ENCODE results near the gene PDZRN4.

The PDZRN4 gene

DNA sequence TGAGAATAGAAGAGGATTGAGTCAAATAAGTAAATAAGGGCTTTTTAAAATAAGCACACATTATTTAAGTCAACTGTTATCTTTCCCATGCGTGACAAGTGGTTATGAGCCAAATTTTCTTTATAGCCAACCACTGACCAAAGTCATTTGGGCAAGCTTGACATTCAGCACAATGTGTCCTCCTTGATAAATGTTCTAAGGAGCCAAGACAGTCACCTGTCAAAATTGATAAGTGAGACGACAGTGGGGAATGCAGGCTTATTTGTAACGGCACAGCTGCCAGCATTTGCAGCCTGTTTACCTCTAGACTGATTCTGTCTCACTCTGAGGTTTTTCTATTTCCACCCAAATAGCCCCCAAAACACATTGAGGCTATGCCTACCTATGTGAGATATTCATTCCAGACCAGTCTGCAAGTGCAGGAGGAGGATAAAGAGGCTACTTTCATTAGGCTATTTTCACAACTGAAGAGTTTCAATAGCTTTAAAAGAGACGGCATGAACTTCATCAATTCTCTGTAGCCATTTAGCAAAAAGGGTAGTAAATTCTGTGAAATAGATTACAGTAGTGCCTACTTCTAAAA is 339.5 kb downstream of the PDZRN4 start:
- no peak overlapping the region for H4K8ac ChIP-seq (ENCODE audit: low read depth, low read length)
- no peaks in the 10 kb centered on the region for H3K36me3 ChIP-seq (ENCODE audit: control insufficient read depth in 1 of 2, insufficient read depth in 2 of 2, low read length in 2 of 2)
- no peak overlapping the region for H3K23ac ChIP-seq (ENCODE audit: low read length)
- H2BK12ac ChIP-seq (ENCODE audit: low read length), result no peak overlapping the region
- H3K27ac ChIP-seq (ENCODE audit: low read depth, low read length), result no peak overlapping the region
- no peak overlapping the region for H4K12ac ChIP-seq (ENCODE audit: low read depth, low read length)
- H3K9ac ChIP-seq (ENCODE audit: low read length), result no peak overlapping the region
- no peak overlapping the region for H3K14ac ChIP-seq (ENCODE audit: low read length)
- H3K4me1 ChIP-seq (ENCODE audit: control insufficient read depth in 1 of 2, insufficient read depth in 2 of 2, low read length in 2 of 2), result no peaks in the 10 kb centered on the region
- no peak overlapping the region for H3K18ac ChIP-seq (ENCODE audit: low read length)
- no peak overlapping the region for H2AFZ ChIP-seq (ENCODE audit: insufficient read depth, low read length, poor library complexity)
- no peaks in the 10 kb centered on the region for H3K9me3 ChIP-seq (ENCODE audit: insufficient read depth, low read depth, low read length)
- H2BK5ac ChIP-seq (ENCODE audit: low read depth, low read length, poor library complexity), result no peak overlapping the region
- WGBS (ENCODE audit: extremely low coverage, insufficient coverage, insufficient read length), result no CpG with 5 or more reads among the region's 4 CpGs
- H3K27me3 ChIP-seq (ENCODE audit: insufficient read depth, low read length), result no peaks in the 10 kb centered on the region
- no peaks in the 10 kb centered on the region for H3K79me2 ChIP-seq (ENCODE audit: control insufficient read depth, insufficient read depth, low read length, poor library complexity)
- no peak overlapping the region for H3K4me2 ChIP-seq (ENCODE audit: low read length)
- H2AK5ac ChIP-seq (ENCODE audit: low read length), result no peak overlapping the region
- no peaks in the 10 kb centered on the region for H3K79me1 ChIP-seq (ENCODE audit: low read length)
- no peak overlapping the region for H3K4ac ChIP-seq (ENCODE audit: low read depth, low read length)
- H4K91ac ChIP-seq (ENCODE audit: low read depth, low read length), result no peak overlapping the region
- no peak for DNase-seq
- H2BK120ac ChIP-seq (ENCODE audit: insufficient read depth, low read length, poor library complexity), result no peak overlapping the region
- H3K4me3 ChIP-seq (ENCODE audit: low read depth, low read length), result no peak overlapping the region

DNA sequence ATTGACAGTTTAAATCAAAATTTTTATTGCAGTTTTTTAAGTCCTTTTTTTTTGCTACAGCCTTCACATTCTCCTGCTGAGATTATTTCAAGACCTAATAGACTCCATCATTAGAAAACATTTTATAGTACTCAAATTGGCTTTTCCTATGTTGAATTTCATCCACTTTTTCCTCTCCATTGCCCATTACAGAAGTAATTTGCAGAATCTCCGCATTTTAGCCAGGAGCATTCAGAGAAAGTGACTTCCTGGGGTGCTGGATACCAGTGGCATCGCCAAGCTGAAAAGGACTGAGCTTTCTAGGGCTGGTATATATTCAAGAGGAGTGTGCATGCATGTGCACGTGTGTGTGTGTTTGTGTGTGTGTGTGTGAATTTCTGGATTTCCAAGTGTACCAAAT is 340.8 kb downstream of the PDZRN4 start:
- Histone ChIP-seq H3K79me2 (ENCODE audit: control insufficient read depth, insufficient read depth, low read length, poor library complexity) (no peaks in the 10 kb centered on the region), H3K79me1 (ENCODE audit: low read length) (no peaks in the 10 kb centered on the region), H3K27me3 (ENCODE audit: insufficient read depth, low read length) (no peaks in the 10 kb centered on the region), H4K12ac (ENCODE audit: low read depth, low read length) (no peak overlapping the region), H3K27ac (ENCODE audit: low read depth, low read length) (no peak overlapping the region), H3K4me2 (ENCODE audit: low read length) (no peak overlapping the region), H4K8ac (ENCODE audit: low read depth, low read length) (no peak overlapping the region), H2BK5ac (ENCODE audit: low read depth, low read length, poor library complexity) (no peak overlapping the region), H2AFZ (ENCODE audit: insufficient read depth, low read length, poor library complexity) (no peak overlapping the region), H2AK5ac (ENCODE audit: low read length) (no peak overlapping the region), H3K4me3 (ENCODE audit: low read depth, low read length) (no peak overlapping the region), H3K23ac (ENCODE audit: low read length) (no peak overlapping the region), H3K9ac (ENCODE audit: low read length) (no peak overlapping the region), H2BK12ac (ENCODE audit: low read length) (no peak overlapping the region), H3K4me1 (ENCODE audit: control insufficient read depth in 1 of 2, insufficient read depth in 2 of 2, low read length in 2 of 2) (no peaks in the 10 kb centered on the region), H3K18ac (ENCODE audit: low read length) (no peak overlapping the region), H3K4ac (ENCODE audit: low read depth, low read length) (no peak overlapping the region), H3K14ac (ENCODE audit: low read length) (no peak overlapping the region), H3K9me3 (ENCODE audit: insufficient read depth, low read depth, low read length) (no peaks in the 10 kb centered on the region), H4K91ac (ENCODE audit: low read depth, low read length) (no peak overlapping the region), H3K36me3 (ENCODE audit: control insufficient read depth in 1 of 2, insufficient read depth in 2 of 2, low read length in 2 of 2) (no peaks in the 10 kb centered on the region), H2BK120ac (ENCODE audit: insufficient read depth, low read length, poor library complexity) (no peak overlapping the region)
- no CpG with 5 or more reads among the region's 3 CpGs for WGBS (ENCODE audit: extremely low coverage, insufficient coverage, insufficient read length)
- DNase-seq, result no peak

DNA sequence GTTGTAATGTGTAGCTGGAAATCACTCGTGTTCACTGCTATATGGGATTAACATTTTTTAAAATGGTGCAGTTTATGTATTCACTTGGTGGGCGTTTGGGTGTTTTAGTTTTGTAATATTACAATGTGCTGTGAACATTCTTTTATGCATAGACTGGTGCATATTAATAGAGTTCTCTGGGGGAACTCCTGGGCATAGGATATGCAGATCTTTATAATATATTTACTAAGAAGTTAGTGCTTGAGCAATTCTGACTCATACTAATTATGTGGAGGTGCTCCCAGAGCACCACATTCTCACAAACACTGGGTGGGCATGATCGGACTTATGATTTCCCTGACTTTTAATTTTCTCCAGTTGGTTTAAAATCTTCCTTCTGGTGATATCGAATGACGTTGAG is 342.3 kb downstream of the PDZRN4 start:
- Histone ChIP-seq H2BK5ac (ENCODE audit: low read depth, low read length, poor library complexity) (no peak overlapping the region), H4K91ac (ENCODE audit: low read depth, low read length) (no peak overlapping the region), H2AK5ac (ENCODE audit: low read length) (no peak overlapping the region), H3K18ac (ENCODE audit: low read length) (no peak overlapping the region), H3K79me2 (ENCODE audit: control insufficient read depth, insufficient read depth, low read length, poor library complexity) (no peaks in the 10 kb centered on the region), H3K27ac (ENCODE audit: low read depth, low read length) (no peak overlapping the region), H3K27me3 (ENCODE audit: insufficient read depth, low read length) (no peaks in the 10 kb centered on the region), H2AFZ (ENCODE audit: insufficient read depth, low read length, poor library complexity) (no peak overlapping the region), H4K12ac (ENCODE audit: low read depth, low read length) (no peak overlapping the region), H3K14ac (ENCODE audit: low read length) (no peak overlapping the region), H3K23ac (ENCODE audit: low read length) (no peak overlapping the region), H3K4me1 (ENCODE audit: control insufficient read depth in 1 of 2, insufficient read depth in 2 of 2, low read length in 2 of 2) (no peaks in the 10 kb centered on the region), H3K4me3 (ENCODE audit: low read depth, low read length) (no peak overlapping the region), H3K36me3 (ENCODE audit: control insufficient read depth in 1 of 2, insufficient read depth in 2 of 2, low read length in 2 of 2) (no peaks in the 10 kb centered on the region), H3K9ac (ENCODE audit: low read length) (no peak overlapping the region), H2BK120ac (ENCODE audit: insufficient read depth, low read length, poor library complexity) (no peak overlapping the region), H3K4ac (ENCODE audit: low read depth, low read length) (no peak overlapping the region), H3K9me3 (ENCODE audit: insufficient read depth, low read depth, low read length) (no peaks in the 10 kb centered on the region), H3K4me2 (ENCODE audit: low read length) (no peak overlapping the region), H4K8ac (ENCODE audit: low read depth, low read length) (no peak overlapping the region), H2BK12ac (ENCODE audit: low read length) (no peak overlapping the region), H3K79me1 (ENCODE audit: low read length) (no peaks in the 10 kb centered on the region)
- no peak for DNase-seq
- no CpG with 5 or more reads among the region's 5 CpGs for WGBS (ENCODE audit: extremely low coverage, insufficient coverage, insufficient read length)

DNA sequence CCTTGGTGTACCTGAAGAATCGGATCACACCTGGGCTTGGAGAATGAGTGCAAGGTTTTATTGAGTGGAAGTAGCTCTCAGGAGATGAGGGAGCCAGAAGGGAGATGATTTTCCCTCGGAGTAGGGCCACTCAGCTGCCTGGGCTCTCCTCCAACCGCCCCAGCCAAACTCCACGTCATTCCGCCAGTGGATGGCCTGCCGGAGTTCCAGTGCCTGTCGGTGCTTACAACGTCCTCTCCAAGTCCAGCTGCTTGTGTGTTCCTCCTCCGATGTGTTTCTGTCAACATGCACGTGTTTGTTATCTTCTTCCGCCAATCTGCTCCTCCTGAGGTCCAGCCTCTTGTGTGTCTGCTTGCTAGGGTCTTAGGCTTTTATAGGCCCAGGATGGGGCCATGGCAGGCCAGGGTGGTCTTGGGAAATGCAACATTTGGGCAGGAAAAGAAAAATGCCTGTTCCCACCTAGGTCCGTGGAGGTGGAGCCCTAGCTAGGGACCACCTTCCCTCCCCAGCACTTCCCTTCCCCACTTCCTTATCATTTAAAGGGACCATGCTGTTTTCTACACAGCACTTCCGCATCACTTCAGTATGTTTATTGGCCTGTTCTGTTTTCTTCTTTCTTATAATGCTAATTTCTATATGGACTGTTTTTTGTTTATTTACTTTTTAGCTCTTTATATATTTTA is 343.2 kb downstream of the PDZRN4 start:
- H3K36me3 ChIP-seq (ENCODE audit: control insufficient read depth in 1 of 2, insufficient read depth in 2 of 2, low read length in 2 of 2), result no peaks in the 10 kb centered on the region
- no peak overlapping the region for H3K9ac ChIP-seq (ENCODE audit: low read length)
- no peak overlapping the region for H4K91ac ChIP-seq (ENCODE audit: low read depth, low read length)
- no peak overlapping the region for H4K8ac ChIP-seq (ENCODE audit: low read depth, low read length)
- no CpG with 5 or more reads among the region's 13 CpGs for WGBS (ENCODE audit: extremely low coverage, insufficient coverage, insufficient read length)
- H3K9me3 ChIP-seq (ENCODE audit: insufficient read depth, low read depth, low read length), result no peaks in the 10 kb centered on the region
- no peak overlapping the region for H2AK5ac ChIP-seq (ENCODE audit: low read length)
- H2BK12ac ChIP-seq (ENCODE audit: low read length), result no peak overlapping the region
- H2BK5ac ChIP-seq (ENCODE audit: low read depth, low read length, poor library complexity), result no peak overlapping the region
- no peak overlapping the region for H3K4me2 ChIP-seq (ENCODE audit: low read length)
- no peak overlapping the region for H3K14ac ChIP-seq (ENCODE audit: low read length)
- no peak for DNase-seq
- H3K4me3 ChIP-seq (ENCODE audit: low read depth, low read length), result no peak overlapping the region
- H4K12ac ChIP-seq (ENCODE audit: low read depth, low read length), result no peak overlapping the region
- no peaks in the 10 kb centered on the region for H3K79me2 ChIP-seq (ENCODE audit: control insufficient read depth, insufficient read depth, low read length, poor library complexity)
- no peaks in the 10 kb centered on the region for H3K79me1 ChIP-seq (ENCODE audit: low read length)
- H3K27ac ChIP-seq (ENCODE audit: low read depth, low read length), result no peak overlapping the region
- no peaks in the 10 kb centered on the region for H3K27me3 ChIP-seq (ENCODE audit: insufficient read depth, low read length)
- H3K18ac ChIP-seq (ENCODE audit: low read length), result no peak overlapping the region
- H3K4ac ChIP-seq (ENCODE audit: low read depth, low read length), result no peak overlapping the region
- H2AFZ ChIP-seq (ENCODE audit: insufficient read depth, low read length, poor library complexity), result no peak overlapping the region
- no peak overlapping the region for H3K23ac ChIP-seq (ENCODE audit: low read length)
- no peak overlapping the region for H2BK120ac ChIP-seq (ENCODE audit: insufficient read depth, low read length, poor library complexity)
- no peaks in the 10 kb centered on the region for H3K4me1 ChIP-seq (ENCODE audit: control insufficient read depth in 1 of 2, insufficient read depth in 2 of 2, low read length in 2 of 2)

Data from trophoblast cell (in vitro differentiated cells and primary cell).